ENCODE measurements around the gene C7orf57. TPM values are rescaled to one million over a fixed set of nuclear protein-coding genes. Genes with fewer than 3 reads are reported as not detected.
"Not testable (repeated sequence)": the region's sequence is repeated elsewhere in the genome, so short reads cannot be mapped to it uniquely, and the experiment has no call there.

C7orf57 gene
- total RNA-seq, 4 donors from 2014 or later = not detected

GRCh38 chr7:48078470-48078869 lies 43.1 kb downstream of the C7orf57 start:
- no peaks in the 10 kb centered on the region for H3K36me3 ChIP-seq
- H3K9me3 ChIP-seq = no peaks in the 10 kb centered on the region
- H3K4me3 ChIP-seq = no peak overlapping the region
- H3K27ac ChIP-seq = no peak overlapping the region
- no peak for ATAC-seq
- no peaks in the 10 kb centered on the region for H3K27me3 ChIP-seq
- WGBS, 2 donors (ENCODE audit: low coverage in 1 of 2) = 83 to 96% methylated on average over 2 of the region's 2 CpGs
- TF ChIP-seq EP300 (IDR thresholded peaks at IDR 0.05) = no peak
- TF ChIP-seq POLR2AphosphoS5 (IDR thresholded peaks at IDR 0.05) = no peak
- no peak for TF ChIP-seq POLR2A (IDR thresholded peaks at IDR 0.05)
- no peak for TF ChIP-seq CTCF (IDR thresholded peaks at IDR 0.05)
- no peaks in the 10 kb centered on the region for H3K4me1 ChIP-seq

GRCh38 chr7:48082378-48082777 lies 47.0 kb downstream of the C7orf57 start:
- not testable (repeated sequence) for H3K4me1 ChIP-seq, ATAC-seq, H3K36me3 ChIP-seq, H3K4me3 ChIP-seq, H3K27me3 ChIP-seq, H3K27ac ChIP-seq, H3K9me3 ChIP-seq

- 63 to 68% methylated on average over 4 to 6 of the region's 6 CpGs for WGBS, 2 donors (ENCODE audit: low coverage in 1 of 2)
Observed at GRCh38 chr7:48083114-48083830, 47.9 kb downstream of the C7orf57 start.

GRCh38 chr7:48084727-48085432 lies 49.5 kb downstream of the C7orf57 start:
- Histone ChIP-seq H3K4me3 (no peak overlapping the region), H3K4me1 (peaks cover 0 to 23% (median 0%) of the 10 kb centered on the region in 3 donors), H3K9me3 (no peaks in the 10 kb centered on the region), H3K36me3 (no peaks in the 10 kb centered on the region), H3K27ac (peak overlapping the region in 2 of 4 donors; percentile 21 to 26), H3K27me3 (no peaks in the 10 kb centered on the region)
- WGBS, 2 donors (ENCODE audit: low coverage in 1 of 2) = 40 to 62% methylated on average over 4 to 9 of the region's 9 CpGs
- TF ChIP-seq POLR2AphosphoS5 (IDR thresholded peaks at IDR 0.05) = peak; percentile 42
- no peak for TF ChIP-seq POLR2A (IDR thresholded peaks at IDR 0.05)
- TF ChIP-seq EP300 (IDR thresholded peaks at IDR 0.05) = no peak
- TF ChIP-seq CTCF (IDR thresholded peaks at IDR 0.05) = no peak
- ATAC-seq = peak; percentile 49

More at GRCh38 chr7:48083114-48083830, 47.9 kb downstream of the C7orf57 start:
- ATAC-seq = no peak
- Histone ChIP-seq H3K4me3 (no peak overlapping the region), H3K4me1 (peaks cover 0 to 13% (median 0%) of the 10 kb centered on the region in 3 donors), H3K27ac (no peak overlapping the region), H3K9me3 (no peaks in the 10 kb centered on the region), H3K36me3 (no peaks in the 10 kb centered on the region), H3K27me3 (no peaks in the 10 kb centered on the region)
- TF ChIP-seq EP300 (IDR thresholded peaks at IDR 0.05) = no peak
- no peak for TF ChIP-seq POLR2AphosphoS5 (IDR thresholded peaks at IDR 0.05)
- no peak for TF ChIP-seq CTCF (IDR thresholded peaks at IDR 0.05)
- no peak for TF ChIP-seq POLR2A (IDR thresholded peaks at IDR 0.05)

GRCh38 chr7:48085433-48085791 lies 50.1 kb downstream of the C7orf57 start:
- WGBS, 2 donors (ENCODE audit: low coverage in 1 of 2) = 94% methylated on average over 1 of the region's 1 CpG; no CpG with 5 or more reads in 1 of the 2 donors

More at GRCh38 chr7:48085433-48085791, 50.1 kb downstream of the C7orf57 start:
- no peaks in the 10 kb centered on the region for H3K36me3 ChIP-seq
- H3K27me3 ChIP-seq = no peaks in the 10 kb centered on the region
- H3K4me1 ChIP-seq = peaks cover 0 to 28% (median 0%) of the 10 kb centered on the region in 3 donors
- H3K4me3 ChIP-seq = no peak overlapping the region
- H3K27ac ChIP-seq = peak overlapping the region in 2 of 4 donors; percentile 21 to 26
- TF ChIP-seq EP300 (IDR thresholded peaks at IDR 0.05) (no peak), POLR2AphosphoS5 (IDR thresholded peaks at IDR 0.05) (no peak), CTCF (IDR thresholded peaks at IDR 0.05) (no peak), POLR2A (IDR thresholded peaks at IDR 0.05) (no peak)
- no peak for ATAC-seq
- no peaks in the 10 kb centered on the region for H3K9me3 ChIP-seq

Measured in gastroesophageal sphincter (tissue), 4 donors.